ENCODE measurements around the gene RPS17. TPM values are rescaled to one million over a fixed set of nuclear protein-coding genes. Genes with fewer than 3 reads are reported as not detected.
"Not testable (repeated sequence)": the region's sequence is repeated elsewhere in the genome, so short reads cannot be mapped to it uniquely, and the experiment has no call there.

RPS17 gene
- total RNA-seq, 1 donor from 2014 or later, result 1,281 TPM

- DNase-seq (ENCODE audit: low spot score), result not testable (repeated sequence)
These were observed 26.7 kb downstream of the RPS17 start for GRCh38 chr15:82513587-82513986.

DNA sequence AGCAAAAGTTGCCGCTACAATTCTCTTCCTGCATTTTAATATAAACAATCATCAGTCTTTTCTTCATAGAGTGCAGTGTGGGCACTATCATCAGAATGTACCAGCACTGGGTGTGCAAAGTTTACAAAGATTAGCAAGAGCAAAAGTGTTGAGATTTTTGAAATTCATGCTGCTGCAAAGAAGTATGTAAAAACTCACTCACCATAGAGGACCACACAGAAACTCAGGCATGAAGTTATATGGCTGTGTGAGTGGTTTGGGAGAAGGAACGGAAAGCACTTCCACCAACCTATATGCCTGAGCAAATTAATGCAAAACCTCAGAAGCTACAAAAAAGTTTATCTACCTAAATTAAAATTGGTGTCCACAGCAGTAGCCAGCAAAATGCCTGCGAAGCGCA is 32.6 kb downstream of the RPS17 start:
- not testable (repeated sequence) for DNase-seq (ENCODE audit: low spot score)

GRCh38 chr15:82507087-82507486 is 33.2 kb downstream of the RPS17 start:
- DNase-seq (ENCODE audit: low spot score), result not testable (repeated sequence)

- not testable (repeated sequence) for DNase-seq (ENCODE audit: low spot score)
These were observed 34.4 kb downstream of the RPS17 start for GRCh38 chr15:82505842-82506241.

DNA sequence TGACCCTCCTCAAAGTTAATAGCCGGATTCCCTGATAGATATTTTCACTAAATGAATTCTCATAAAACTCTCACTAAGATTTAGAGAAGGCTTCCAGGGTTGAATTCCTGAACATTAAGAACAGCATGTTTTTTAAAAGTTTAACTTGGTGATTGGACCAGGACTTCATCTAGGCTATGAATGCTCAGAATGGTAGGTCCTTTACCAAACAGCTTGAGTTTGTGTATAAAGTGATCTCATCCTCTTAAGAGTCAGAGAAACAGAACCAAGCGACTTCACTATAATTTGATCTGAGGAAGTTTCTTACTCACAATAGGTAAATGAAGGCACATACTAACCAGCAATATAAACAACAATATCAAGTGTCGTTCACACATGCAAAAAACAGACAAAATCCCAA is 36.2 kb downstream of the RPS17 start:
- DNase-seq (ENCODE audit: low spot score), result not testable (repeated sequence)

DNA sequence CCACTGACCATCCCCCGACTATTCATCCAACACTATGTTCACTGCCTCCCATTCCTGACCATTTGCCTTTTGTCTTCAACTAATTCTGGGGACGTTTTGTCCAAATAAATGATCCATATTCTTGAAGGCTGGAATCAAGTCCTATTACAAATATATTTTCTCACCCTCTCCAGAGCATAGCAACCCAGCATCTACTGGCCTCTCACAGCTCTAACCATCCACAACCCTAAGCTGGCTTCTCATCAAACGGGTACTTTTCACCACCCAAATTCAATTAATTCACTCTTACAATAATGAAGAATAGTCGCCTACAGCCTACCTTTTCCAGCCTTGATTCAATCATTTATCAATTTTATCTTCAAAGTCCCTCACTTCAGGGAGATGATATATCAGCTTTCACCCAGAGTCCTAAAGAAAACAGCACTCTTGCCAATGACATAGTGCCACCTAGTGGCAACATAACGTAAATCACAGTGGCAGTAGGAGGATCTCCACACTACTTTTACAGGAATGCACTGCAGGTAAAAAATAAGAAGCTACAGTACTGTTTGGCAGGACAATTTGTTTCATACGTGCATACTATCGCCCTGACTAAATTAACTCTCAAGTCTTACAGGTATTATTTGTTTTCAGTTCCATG is 37.4 kb downstream of the RPS17 start:
- DNase-seq (ENCODE audit: low spot score), result not testable (repeated sequence)

GRCh38 chr15:82500772-82501171 is 39.5 kb downstream of the RPS17 start:
- DNase-seq (ENCODE audit: low spot score), result not testable (repeated sequence)

GRCh38 chr15:82497978-82498377 is 42.3 kb downstream of the RPS17 start:
- DNase-seq (ENCODE audit: low spot score), result not testable (repeated sequence)

DNA sequence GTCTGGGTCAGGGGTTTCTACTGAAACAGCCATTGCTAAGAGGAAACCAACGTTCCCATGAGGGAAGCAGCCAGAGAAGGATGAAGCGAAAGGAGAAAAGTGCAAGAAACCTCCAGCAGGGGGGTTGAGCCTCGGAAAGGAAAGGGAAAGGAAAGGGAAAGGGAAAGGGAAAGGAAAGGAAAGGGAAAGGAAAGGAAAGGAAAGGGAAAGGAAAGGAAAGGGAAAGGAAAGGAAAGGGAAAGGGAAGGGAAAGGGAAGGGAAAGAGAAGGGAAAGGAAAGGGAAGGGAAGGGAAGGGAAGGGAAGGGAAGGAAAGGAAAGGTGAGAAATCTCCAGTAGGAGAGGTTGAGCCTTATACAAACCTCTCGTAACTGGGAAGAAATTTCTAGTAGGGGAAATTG is 52.0 kb downstream of the RPS17 start:
- DNase-seq (ENCODE audit: low spot score), result not testable (repeated sequence)

- DNase-seq (ENCODE audit: low spot score), result not testable (repeated sequence)
These were observed 53.2 kb downstream of the RPS17 start for GRCh38 chr15:82487045-82487444.

Other genes starting within 250 kb of the RPS17 start
- gene GOLGA6L10, start 191.0 kb downstream of the RPS17 start, total RNA-seq, result 0.77 TPM
- gene GOLGA6L9, start 110.6 kb downstream of the RPS17 start, total RNA-seq, result 0.84 TPM
- gene CPEB1, start 106.9 kb upstream of the RPS17 start, total RNA-seq, result 2.5 TPM
- gene AP3B2, start 169.4 kb upstream of the RPS17 start, total RNA-seq, result 0.84 TPM